ENCODE results near the gene MAP10.
"Not testable (repeated sequence)": the region's sequence is repeated elsewhere in the genome, so short reads cannot be mapped to it uniquely, and the experiment has no call there.

- TF ChIP-seq YY1 (IDR thresholded peaks at IDR 0.05; ENCODE audit: insufficient read depth, insufficient read length); ZNF274 (IDR thresholded peaks at IDR 0.05; ENCODE audit: low read depth, low read length): not testable (repeated sequence)
Observed at GRCh38 chr1:232785630-232786029, 19.6 kb upstream of the MAP10 start.

Measured in NT2/D1 (cell line).